Measurements from ENCODE around the gene IL22RA2.

DNA sequence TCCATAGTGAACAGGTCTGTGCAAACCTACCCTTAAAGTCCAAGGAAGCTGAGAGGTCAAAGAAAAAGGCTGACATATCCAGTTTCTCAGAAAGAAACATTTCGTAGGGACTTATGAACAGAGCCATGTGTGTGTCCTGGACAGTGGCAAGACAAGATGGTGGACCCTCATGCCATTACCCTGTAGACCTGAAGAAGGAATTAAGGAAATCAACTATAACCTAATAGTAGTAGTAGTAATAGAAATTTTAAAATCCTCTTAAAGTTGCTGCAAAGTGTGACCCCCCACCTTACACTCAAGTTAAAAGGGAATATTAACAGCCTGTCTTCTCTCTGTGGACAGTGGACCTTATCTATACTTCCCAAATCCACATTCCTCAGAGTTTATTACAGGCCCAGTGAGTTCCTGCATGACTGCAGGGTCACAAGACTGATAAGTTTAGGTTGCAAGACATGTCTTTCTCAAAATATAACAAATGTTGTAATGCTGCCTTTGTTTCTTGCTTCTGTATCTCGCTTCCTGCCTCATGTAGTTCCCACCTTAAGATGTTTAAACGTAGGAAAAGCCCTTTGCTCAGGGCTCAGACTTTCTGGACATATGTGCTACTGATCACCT is 10.6 kb downstream of the IL22RA2 start:
- TF ChIP-seq GABPA (tag; conservative IDR thresholded peaks at IDR 0.05; ENCODE audit: low read depth) (no peak), CREB5 (CRISPR knock-in tag; IDR thresholded peaks at IDR 0.05) (no peak), RCOR1 (IDR thresholded peaks at IDR 0.05; ENCODE audit: borderline replicate concordance in 1 of 2, low read depth in 2 of 2, low read length in 2 of 2) (no peak), EP300 (IDR thresholded peaks at IDR 0.05; ENCODE audit: low read length) (peak; percentile 51), SP1 (CRISPR knock-in tag; IDR thresholded peaks at IDR 0.05) (no peak), SIN3A (IDR thresholded peaks at IDR 0.05; ENCODE audit: borderline replicate concordance in 2 of 2, control insufficient read depth in 1 of 2, low read depth in 2 of 2, low read length in 2 of 2) (no peak), PREB (CRISPR knock-in tag; IDR thresholded peaks at IDR 0.05) (no peak), CBX5 (IDR thresholded peaks at IDR 0.05; ENCODE audit: borderline replicate concordance, low read depth) (no peak), ZNF76 (CRISPR knock-in tag; IDR thresholded peaks at IDR 0.05; ENCODE audit: borderline replicate concordance) (no peak)

Data from K562 (cell line).